B cell (primary cell): ENCODE results near the gene SLC38A10. TPM values are rescaled to one million over a fixed set of nuclear protein-coding genes. Genes with fewer than 3 reads are reported as not detected.

Experiments
- ATAC-seq: fragments of 200-7000 bp; cut with Tn5 transposase; one replicate; pipeline ENCODE4 v1.10.0; 2021; ENCODE audit warnings: low read depth, mild to moderate bottlenecking, moderate number of reproducible peaks, moderate library complexity
- CTCF ChIA-PET: fragments of 350-600 bp; sonication (Branson Sonifier 250); formaldehyde crosslinking; loops from one replicate; lab custom pipeline; 2021; ENCODE audit warnings: antibody characterized with exemption, inconsistent platforms; lab: Charles Lee
- POLR2A ChIA-PET: fragments of 350-600 bp; sonication (Branson Sonifier 250); formaldehyde crosslinking; loops from one replicate; lab custom pipeline; 2021; ENCODE audit warnings: antibody characterized with exemption; lab: Charles Lee
- DNase-seq: peaks from one replicate; pipeline ENCODE4 v3.0.0; 2013
- H2AFZ ChIP-seq: 2 replicates; pipeline ENCODE4 v1.6.1; 2012; ENCODE audit warnings: mild to moderate bottlenecking, low read depth, low read length; ENCODE audit not compliant: insufficient read depth, poor library complexity, severe bottlenecking
- H3K27ac ChIP-seq, 2 donors: 1 replicate in 1 of 2; 2 replicates in 1 of 2; pipeline ENCODE4 v1.5.1; 2012 to 2013; ENCODE audit warnings: low read length in 2 of 2, mild to moderate bottlenecking in 2 of 2, moderate library complexity in 1 of 2
- H3K27me3 ChIP-seq, 4 experiments: fragments of 200-600 bp in 1 of 4; sonication (generic) in 1 of 4; replicated peaks in 1 of 4; 1 replicate in 2 of 4; 2 replicates in 2 of 4; pipeline versions ENCODE4 v1.6.1 to v1.7.0; 2013 to 2016; ENCODE audit warnings: low read length in 3 of 4, mild to moderate bottlenecking in 2 of 4, mixed read lengths in 1 of 4, moderate library complexity in 1 of 4; ENCODE audit not compliant: insufficient read depth in 4 of 4, control insufficient read depth in 3 of 4; ENCODE audit errors: control extremely low read depth in 1 of 4
- H3K36me3 ChIP-seq, 2 experiments: replicated peaks in 1 of 2; 1 replicate in 1 of 2; 2 replicates in 1 of 2; pipeline versions ENCODE4 v1.6.1 to v1.7.1; 2013; ENCODE audit warnings: low read length in 1 of 2; ENCODE audit not compliant: insufficient read depth in 2 of 2, control insufficient read depth in 1 of 2; ENCODE audit errors: control extremely low read depth in 1 of 2, extremely low read depth in 1 of 2
- H3K4me1 ChIP-seq, 2 donors: fragments of 200-600 bp in 1 of 2; sonication (generic) in 1 of 2; 1 replicate in 1 of 2; 2 replicates in 1 of 2; pipeline versions ENCODE4 v1.5.1 to v1.6.1; 2013 to 2017; ENCODE audit warnings: low read length in 2 of 2; ENCODE audit not compliant: control insufficient read depth in 2 of 2, insufficient read depth in 2 of 2
- H3K4me2 ChIP-seq: replicated peaks from 2 replicates; pipeline ENCODE3; 2012; ENCODE audit warnings: mild to moderate bottlenecking, low read depth, low read length; ENCODE audit not compliant: poor library complexity, severe bottlenecking
- H3K4me3 ChIP-seq, 5 experiments: fragments of 200-600 bp in 1 of 5; sonication (generic) in 1 of 5; 1 replicate in 3 of 5; 2 replicates in 2 of 5; pipeline versions ENCODE4 v1.5.1 to v1.7.0; 2011 to 2016; ENCODE audit warnings: low read length in 4 of 5, mild to moderate bottlenecking in 4 of 5, low read depth in 2 of 5, control low read depth in 1 of 5, moderate library complexity in 1 of 5; ENCODE audit not compliant: insufficient read depth in 1 of 5; ENCODE audit errors: control extremely low read depth in 1 of 5, extremely low read depth in 1 of 5
- H3K79me2 ChIP-seq: fragments of 200-600 bp; sonication (generic); one replicate; pipeline ENCODE4 v1.6.0; 2016; ENCODE audit warnings: low read length; ENCODE audit not compliant: control insufficient read depth, insufficient read depth
- H3K9ac ChIP-seq: fragments of 200-600 bp; sonication (generic); 2 replicates; pipeline ENCODE4 v1.6.1; 2017; ENCODE audit warnings: mild to moderate bottlenecking, low read length, moderate library complexity
- H3K9me3 ChIP-seq, 3 donors: one replicate each; pipeline versions ENCODE4 v1.6.1 to v1.7.1; 2013; ENCODE audit warnings: low read length in 2 of 3; ENCODE audit not compliant: control insufficient read depth in 2 of 3, insufficient read depth in 1 of 3; ENCODE audit errors: control extremely low read depth in 1 of 3
- H4K20me1 ChIP-seq: 2 replicates; pipeline ENCODE4 v1.6.0; 2012; ENCODE audit warnings: mild to moderate bottlenecking, low read length; ENCODE audit not compliant: insufficient read depth, control insufficient read depth, poor library complexity, severe bottlenecking
- H3K27ac Mint-ChIP-seq: one replicate; pipeline ENCODE4 v1.8.0; 2021; ENCODE audit warnings: mixed read lengths
- H3K27me3 Mint-ChIP-seq: one replicate; pipeline ENCODE4 v1.8.0; 2021; ENCODE audit warnings: mixed read lengths
- H3K4me1 Mint-ChIP-seq: one replicate; pipeline ENCODE4 v1.8.0; 2021; ENCODE audit warnings: mixed read lengths
- H3K4me3 Mint-ChIP-seq: one replicate; pipeline ENCODE4 v1.8.0; 2021; ENCODE audit warnings: mixed read lengths
- H3K9me3 Mint-ChIP-seq: one replicate; pipeline ENCODE4 v1.8.0; 2022; ENCODE audit warnings: mixed read lengths; ENCODE audit not compliant: insufficient read depth
- EZH2 ChIP-seq: IDR thresholded peaks from 2 replicates; pipeline ENCODE4 v1.6.1; 2012; ENCODE audit warnings: borderline replicate concordance, low read depth, mild to moderate bottlenecking, moderate library complexity, low read length; ENCODE audit not compliant: insufficient read depth, poor library complexity, severe bottlenecking
- WGBS: methylation state at CpG from one replicate; pipeline ENCODE4 v1.1.5; 2013; ENCODE audit warnings: missing lambda C conversion rate; ENCODE audit not compliant: insufficient coverage; 5-methylcytosine and 5-hydroxymethylcytosine counted together
- intact Hi-C: fragments of 100-400 bp; cut with micrococcal nuclease; formaldehyde crosslinking; loops from one replicate; pipeline ENCODE4 v1.10.0; 2022
- polyA plus RNA-seq: library from polyadenylated mRNA; depleted of rRNA; stranded (reverse); fragments of >200 nt; gene quantifications from 2 replicates; pipeline ENCODE4 v1.2.3, GENCODE V29; 2012
- total RNA-seq, 2 donors: library from RNA; stranded (reverse); fragments of 120-200 nt in 1 of 2; gene quantifications; 1 replicate in 1 of 2; 2 replicates in 1 of 2; pipeline versions ENCODE4 v1.2.3 to v1.2.4, GENCODE V29; 2013 to 2022
- TF ChIP-seq, protein P1 (sequence below): fragments of 200-600 bp; IDR thresholded peaks from one replicate; pipeline ENCODE4 v1.8.0; 2022; ENCODE audit warnings: antibody characterized with exemption, mild to moderate bottlenecking

The SLC38A10 gene
- total and polyA plus RNA-seq, 2 donors (not counting 1 experiment from before 2014, with no cell fraction given): 76.1 to 104 TPM

DNA sequence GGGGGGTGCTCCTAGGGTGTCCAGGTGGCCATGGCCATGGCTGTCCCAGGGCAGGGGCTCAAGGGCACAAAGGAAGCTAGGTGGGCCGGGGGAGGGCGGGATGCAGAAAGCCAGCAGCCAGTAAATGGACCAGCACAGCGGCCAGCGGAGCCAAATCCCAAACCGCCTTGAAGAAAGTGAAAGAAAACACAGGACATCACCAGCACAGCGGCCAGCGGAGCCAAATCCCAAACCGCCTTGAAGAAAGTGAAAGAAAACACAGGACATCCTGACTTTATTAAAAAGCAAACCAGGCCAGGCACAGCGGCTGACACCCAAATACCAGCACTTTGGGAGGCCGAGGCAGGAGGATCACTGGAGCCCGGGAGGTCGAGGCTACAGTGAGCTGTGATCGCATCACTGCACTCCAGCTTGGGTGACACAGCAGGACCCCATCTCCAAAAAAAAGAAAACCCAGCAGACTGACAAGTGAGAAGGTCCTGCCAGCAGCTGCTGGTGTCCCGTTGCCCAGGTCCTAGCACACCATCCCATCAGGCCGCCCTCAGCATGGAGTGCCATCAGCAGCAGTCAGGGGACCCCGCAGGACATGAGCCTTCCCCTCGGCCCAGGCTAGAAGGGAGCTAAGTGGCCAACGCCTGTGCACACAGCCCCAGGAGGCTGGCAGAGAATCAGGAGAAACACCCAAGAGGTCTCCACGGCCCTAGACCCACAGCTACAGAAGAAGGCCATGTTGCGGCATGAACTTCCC lies 17.0 kb downstream of the SLC38A10 start:
- no peak for DNase-seq
- Mint-ChIP-seq H3K27ac (no peak overlapping the region), H3K4me3 (no peak overlapping the region), H3K27me3 (no peaks in the 10 kb centered on the region), H3K4me1 (no peaks in the 10 kb centered on the region), H3K9me3 (no peaks in the 10 kb centered on the region)
- Histone ChIP-seq H3K79me2 (peaks cover 77% of the 10 kb centered on the region), H3K9ac (no peak overlapping the region), H3K27ac (no peak overlapping the region), H3K4me3 (no peak overlapping the region), H3K36me3 (peaks cover 0 to 76% of the 10 kb centered on the region in 2 experiments), H4K20me1 (peaks cover 55% of the 10 kb centered on the region), H3K27me3 (no peaks in the 10 kb centered on the region), H2AFZ (no peak overlapping the region), H3K4me2 (no peak overlapping the region), H3K9me3 (no peaks in the 10 kb centered on the region), H3K4me1 (no peaks in the 10 kb centered on the region)
- POLR2A ChIA-PET: no interaction called here
- intact Hi-C loops: no loop called here
- no peak for TF ChIP-seq EZH2
- TF ChIP-seq, protein P1, sequence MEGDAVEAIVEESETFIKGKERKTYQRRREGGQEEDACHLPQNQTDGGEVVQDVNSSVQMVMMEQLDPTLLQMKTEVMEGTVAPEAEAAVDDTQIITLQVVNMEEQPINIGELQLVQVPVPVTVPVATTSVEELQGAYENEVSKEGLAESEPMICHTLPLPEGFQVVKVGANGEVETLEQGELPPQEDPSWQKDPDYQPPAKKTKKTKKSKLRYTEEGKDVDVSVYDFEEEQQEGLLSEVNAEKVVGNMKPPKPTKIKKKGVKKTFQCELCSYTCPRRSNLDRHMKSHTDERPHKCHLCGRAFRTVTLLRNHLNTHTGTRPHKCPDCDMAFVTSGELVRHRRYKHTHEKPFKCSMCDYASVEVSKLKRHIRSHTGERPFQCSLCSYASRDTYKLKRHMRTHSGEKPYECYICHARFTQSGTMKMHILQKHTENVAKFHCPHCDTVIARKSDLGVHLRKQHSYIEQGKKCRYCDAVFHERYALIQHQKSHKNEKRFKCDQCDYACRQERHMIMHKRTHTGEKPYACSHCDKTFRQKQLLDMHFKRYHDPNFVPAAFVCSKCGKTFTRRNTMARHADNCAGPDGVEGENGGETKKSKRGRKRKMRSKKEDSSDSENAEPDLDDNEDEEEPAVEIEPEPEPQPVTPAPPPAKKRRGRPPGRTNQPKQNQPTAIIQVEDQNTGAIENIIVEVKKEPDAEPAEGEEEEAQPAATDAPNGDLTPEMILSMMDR: no peak
- 99% methylated on average over 20 of the region's 20 CpGs for WGBS
- no peak for ATAC-seq
- CTCF ChIA-PET: no interaction called here

DNA sequence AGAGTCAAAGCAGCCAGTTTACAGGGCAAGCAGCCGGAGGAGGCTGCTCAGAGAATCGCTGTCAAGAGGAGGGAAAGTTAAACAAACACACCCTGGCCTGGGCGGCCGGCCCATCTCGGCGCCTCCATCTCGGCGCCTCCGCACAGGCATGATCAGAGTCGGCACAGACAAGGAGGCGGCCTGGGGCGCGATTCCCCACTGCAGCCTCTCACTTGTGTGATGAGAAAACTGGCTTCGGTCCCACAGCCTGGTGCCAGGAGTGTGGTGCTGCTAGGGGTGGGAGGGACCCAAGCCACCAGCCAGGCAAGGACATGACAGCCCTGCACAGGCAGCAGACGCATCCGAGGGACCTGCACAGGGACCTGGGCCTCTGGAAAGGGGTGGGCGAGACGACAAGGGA lies 17.7 kb downstream of the SLC38A10 start:
- Mint-ChIP-seq H3K9me3 (no peaks in the 10 kb centered on the region), H3K4me1 (no peaks in the 10 kb centered on the region), H3K27ac (no peak overlapping the region), H3K4me3 (no peak overlapping the region), H3K27me3 (no peaks in the 10 kb centered on the region)
- Histone ChIP-seq H3K9ac (no peak overlapping the region), H3K4me3 (no peak overlapping the region), H3K27me3 (no peaks in the 10 kb centered on the region), H3K79me2 (peaks cover 70% of the 10 kb centered on the region), H3K36me3 (peaks cover 0 to 76% of the 10 kb centered on the region in 2 experiments), H3K4me2 (no peak overlapping the region), H4K20me1 (peaks cover 48% of the 10 kb centered on the region), H2AFZ (no peak overlapping the region), H3K9me3 (no peaks in the 10 kb centered on the region), H3K27ac (no peak overlapping the region), H3K4me1 (no peaks in the 10 kb centered on the region)
- intact Hi-C loops: no loop called here
- ChIA-PET CTCF (no interaction called here), POLR2A (interaction anchor here (0.6 kb wide), 1 partner anchor 18 kb away, joined by 3 read pairs; the partner anchor contains the start of gene SLC38A10)
- TF ChIP-seq, protein P1: no peak
- no peak for TF ChIP-seq EZH2
- 98% methylated on average over 18 of the region's 18 CpGs for WGBS
- ATAC-seq (no peak), DNase-seq (no peak)
